Testis (tissue), 3 donors: Measurements from ENCODE around the gene KCNQ5. TPM values are rescaled to one million over a fixed set of nuclear protein-coding genes. Genes with fewer than 3 reads are reported as not detected.

Experiments
- DNase-seq: peaks from one replicate; pipeline ENCODE4 v3.0.0-alpha.2; 2019
- H3K27ac ChIP-seq, 2 donors: fragments of 200-600 bp; sonication (generic); one replicate each; pipeline ENCODE4 v1.5.1; 2019
- H3K27me3 ChIP-seq: fragments of 200-600 bp; sonication (generic); one replicate; pipeline ENCODE4 v1.5.1; 2019
- H3K36me3 ChIP-seq: fragments of 200-600 bp; sonication (generic); one replicate; pipeline ENCODE4 v1.5.1; 2017; ENCODE audit warnings: low read depth; ENCODE audit errors: missing control alignments
- H3K4me1 ChIP-seq: fragments of 200-600 bp; sonication (generic); one replicate; pipeline ENCODE4 v1.5.1; 2019
- H3K4me3 ChIP-seq, 2 donors: fragments of 200-600 bp; sonication (generic); one replicate each; pipeline ENCODE4 v1.5.1; 2017 to 2019
- H3K9me3 ChIP-seq: fragments of 200-600 bp; sonication (generic); one replicate; pipeline ENCODE4 v1.5.1; 2017
- CTCF ChIP-seq, 3 experiments: fragments of 450-650 bp in 2 of 3; fragments of 200-600 bp in 1 of 3; sonication (generic) in 1 of 3; IDR thresholded peaks; one replicate each; pipeline ENCODE4 v1.5.1; 2016 to 2019; ENCODE audit warnings: antibody characterized with exemption in 3 of 3, mild to moderate bottlenecking in 2 of 3, moderate library complexity in 1 of 3
- POLR2A ChIP-seq: fragments of 450-650 bp; IDR thresholded peaks from one replicate; pipeline ENCODE4 v1.6.1; 2017; ENCODE audit warnings: antibody characterized with exemption, mild to moderate bottlenecking, moderate library complexity
- WGBS, 2 donors: methylation state at CpG; one replicate each; pipeline ENCODE4 v1.1.5; 2018; 5-methylcytosine and 5-hydroxymethylcytosine counted together
- intact Hi-C: fragments of 100-400 bp; cut with DNase I; formaldehyde crosslinking; loops from one replicate; pipeline ENCODE4 v1.15.1; 2023; ENCODE audit warnings: low total_unique reads
- polyA plus RNA-seq: library from polyadenylated mRNA; stranded (reverse); fragments of 350-450 nt; fragmentation: Illumina TruSeq; extraction: RNeasy Lipid Tissue Mini Kit (QIAGEN cat#74804); gene quantifications from one replicate; pipeline ENCODE4 v1.2.3, GENCODE V29; 2014; ENCODE audit warnings: low read depth, low replicate concordance; ENCODE audit not compliant: insufficient read depth
- total RNA-seq, 2 donors: library from RNA; depleted of rRNA; stranded (reverse); fragments of >200 nt; gene quantifications; one replicate each; pipeline ENCODE4 v1.2.3, GENCODE V29; 2016

Gene KCNQ5
- total and polyA plus RNA-seq, 3 donors from 2014 or later = 0.43 to 1.1 (median 0.73) TPM

DNA sequence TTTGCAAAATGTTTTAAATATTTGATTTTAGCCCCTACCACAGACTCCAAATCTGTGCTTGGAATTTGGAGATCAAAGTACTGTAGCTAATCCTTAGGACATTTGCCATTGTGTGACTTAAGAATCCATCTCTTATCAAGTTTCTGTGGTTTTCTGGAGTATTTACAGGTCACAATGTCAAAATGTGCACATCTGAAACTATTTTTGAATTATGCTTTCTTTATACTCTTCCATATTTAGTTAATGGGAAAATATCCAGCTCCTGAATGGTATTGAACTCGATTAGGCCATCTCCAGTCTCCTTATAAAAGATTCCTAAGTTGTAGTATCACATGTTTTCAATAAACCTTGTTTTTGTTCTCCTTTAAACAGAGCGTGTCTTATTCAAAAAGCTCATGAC, 441.0 kb downstream of the KCNQ5 start:
- intact Hi-C loops = no loop called here
- H3K4me3 ChIP-seq = no peak overlapping the region
- DNase-seq = no peak
- TF ChIP-seq POLR2A = no peak
- TF ChIP-seq CTCF (IDR thresholded peaks at IDR 0.05) = no peak
- H3K27me3 ChIP-seq = no peaks in the 10 kb centered on the region
- no peak overlapping the region for H3K27ac ChIP-seq
- no peaks in the 10 kb centered on the region for H3K9me3 ChIP-seq
- WGBS, 2 donors = 45 to 59% methylated on average over 2 of the region's 2 CpGs
- H3K4me1 ChIP-seq = no peaks in the 10 kb centered on the region
- no peaks in the 10 kb centered on the region for H3K36me3 ChIP-seq

GRCh38 chr6:73064266-73064665, 442.4 kb downstream of the KCNQ5 start:
- no peak for TF ChIP-seq POLR2A
- no peak for TF ChIP-seq CTCF (IDR thresholded peaks at IDR 0.05)
- no peak overlapping the region for H3K27ac ChIP-seq
- WGBS, 2 donors = 82 to 91% methylated on average over 1 of the region's 1 CpG

DNA sequence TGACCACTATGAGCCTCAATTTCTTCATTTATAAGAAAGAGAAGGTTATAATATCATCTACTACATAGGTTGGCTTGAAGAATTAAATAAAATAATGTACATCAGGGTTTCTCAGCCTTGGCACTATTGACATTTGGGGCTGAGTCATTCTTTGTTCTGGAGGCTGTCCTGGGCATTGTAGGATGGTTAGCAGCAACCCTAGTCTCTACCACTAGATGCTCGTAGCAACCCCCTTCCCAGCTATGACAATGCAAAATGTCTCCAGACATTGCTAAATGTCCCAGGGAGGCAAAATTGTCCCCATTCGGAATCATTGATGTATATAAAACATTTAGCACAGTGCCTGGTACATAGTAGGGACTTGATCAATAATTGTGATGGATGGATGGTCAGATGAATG, 451.4 kb downstream of the KCNQ5 start:
- Histone ChIP-seq H3K27ac (no peak overlapping the region), H3K27me3 (no peaks in the 10 kb centered on the region), H3K9me3 (no peaks in the 10 kb centered on the region), H3K36me3 (no peaks in the 10 kb centered on the region), H3K4me1 (no peaks in the 10 kb centered on the region), H3K4me3 (no peak overlapping the region)
- no peak for TF ChIP-seq CTCF (IDR thresholded peaks at IDR 0.05)
- no peak for TF ChIP-seq POLR2A
- DNase-seq = no peak
- intact Hi-C loops = no loop called here
- WGBS, 2 donors = 81 to 97% methylated on average over 2 of the region's 2 CpGs

More at GRCh38 chr6:73064266-73064665, 442.4 kb downstream of the KCNQ5 start:
- Histone ChIP-seq H3K4me1 (no peaks in the 10 kb centered on the region), H3K9me3 (no peaks in the 10 kb centered on the region), H3K27me3 (no peaks in the 10 kb centered on the region), H3K4me3 (no peak overlapping the region), H3K36me3 (no peaks in the 10 kb centered on the region)
- no peak for DNase-seq
- intact Hi-C loops = no loop called here

- no peak overlapping the region for H3K27ac ChIP-seq
- no peaks in the 10 kb centered on the region for H3K9me3 ChIP-seq
- no peak for DNase-seq
- no peaks in the 10 kb centered on the region for H3K4me1 ChIP-seq
- no peak overlapping the region for H3K4me3 ChIP-seq
- 91 to 93% methylated on average over 1 of the region's 1 CpG for WGBS, 2 donors
- no peaks in the 10 kb centered on the region for H3K36me3 ChIP-seq
- no peaks in the 10 kb centered on the region for H3K27me3 ChIP-seq
- TF ChIP-seq POLR2A = no peak
- no peak for TF ChIP-seq CTCF (IDR thresholded peaks at IDR 0.05)
- intact Hi-C loops = no loop called here
These were observed 452.3 kb downstream of the KCNQ5 start for GRCh38 chr6:73074175-73074574.

DNA sequence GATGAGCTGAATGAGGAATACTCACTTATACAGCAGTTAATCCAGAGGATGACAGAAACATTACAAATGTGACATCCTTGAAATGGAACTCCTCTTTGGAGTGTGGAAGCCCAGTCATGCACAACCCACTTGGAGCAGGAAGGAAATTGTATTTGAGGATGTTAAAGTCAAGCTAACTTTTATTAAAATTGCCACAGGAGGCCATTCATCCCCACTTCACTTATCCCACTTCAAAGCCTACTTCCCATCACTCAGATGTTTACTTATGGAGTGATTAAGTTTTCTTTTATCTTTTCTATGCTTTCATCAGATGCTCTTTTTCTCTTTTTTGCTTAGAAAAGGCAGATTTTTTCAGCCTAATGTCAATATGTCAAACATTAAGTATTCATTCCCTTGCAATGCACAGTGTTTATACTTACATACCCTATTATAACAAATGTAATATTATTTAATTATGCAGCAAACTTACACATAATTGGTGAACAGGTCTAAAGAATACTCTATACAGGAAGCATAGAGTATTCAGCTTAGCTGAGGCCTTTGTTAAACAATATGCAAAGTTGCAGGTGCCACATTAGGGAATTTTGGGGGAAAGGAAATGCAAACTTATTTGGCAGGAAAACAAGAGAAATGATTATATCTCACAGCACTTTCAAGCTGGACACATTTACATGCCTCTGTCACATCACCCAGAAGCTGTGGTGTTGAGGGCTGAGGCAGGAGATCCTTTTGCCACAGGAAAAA, 454.5 kb downstream of the KCNQ5 start:
- Histone ChIP-seq H3K4me3 (no peak overlapping the region), H3K4me1 (no peaks in the 10 kb centered on the region), H3K9me3 (no peaks in the 10 kb centered on the region), H3K27me3 (no peaks in the 10 kb centered on the region), H3K27ac (no peak overlapping the region), H3K36me3 (no peaks in the 10 kb centered on the region)
- TF ChIP-seq POLR2A = no peak
- intact Hi-C loops = no loop called here
- DNase-seq = no peak
